ENCODE data around the gene BNC2. TPM values are rescaled to one million over a fixed set of nuclear protein-coding genes. Genes with fewer than 3 reads are reported as not detected.

The BNC2 gene
- total RNA-seq, 2 experiments from 2014 or later: not detected

- no peak overlapping the region for H3K4me3 ChIP-seq (ENCODE audit: low read depth, low read length, poor library complexity, severe bottlenecking)
- no peak overlapping the region for H2AFZ ChIP-seq (ENCODE audit: low read length)
- no peak for DNase-seq (ENCODE audit: low spot score)
- H3K9me3 ChIP-seq (ENCODE audit: low read length): no peaks in the 10 kb centered on the region
- TF ChIP-seq CTCF (conservative IDR thresholded peaks at IDR 0.05; ENCODE audit: low read length): no peak
- TF ChIP-seq EZH2phosphoT487 (IDR thresholded peaks at IDR 0.05; ENCODE audit: borderline replicate concordance, low read depth, low read length): no peak
- H3K27ac ChIP-seq (ENCODE audit: low read depth, low read length, poor library complexity, severe bottlenecking): no peak overlapping the region
- no peaks in the 10 kb centered on the region for H3K79me2 ChIP-seq (ENCODE audit: insufficient read depth, low read depth, low read length)
- BruUV-seq (replicated peaks): no TSS peak
- no peaks in the 10 kb centered on the region for H4K20me1 ChIP-seq (ENCODE audit: insufficient read depth, low read length)
- CTCF ChIA-PET (ENCODE audit: unreplicated experiment): no interaction called here
- H3K4me1 ChIP-seq (ENCODE audit: insufficient read depth, low read length, poor library complexity, severe bottlenecking): no peaks in the 10 kb centered on the region
- intact Hi-C loops (cut with micrococcal nuclease; ENCODE audit: unreplicated experiment): no loop called here
- H3K36me3 ChIP-seq (ENCODE audit: insufficient read depth, low read length): no peaks in the 10 kb centered on the region
- H3K4me2 ChIP-seq (ENCODE audit: low read length): no peak overlapping the region
- POLR2A ChIA-PET: interaction anchor here (0.5 kb wide), 1 partner anchor 358 kb away, joined by 5 read pairs; no protein-coding TSS in a partner anchor
- no peaks in the 10 kb centered on the region for H3K9me2 ChIP-seq (ENCODE audit: insufficient read depth, low read length)
Measured at GRCh38 chr9:16512281-16512680, 358.2 kb downstream of the BNC2 start.

GRCh38 chr9:16510482-16510881 lies 360.0 kb downstream of the BNC2 start:
- intact Hi-C loops (cut with micrococcal nuclease; ENCODE audit: unreplicated experiment): no loop called here
- H3K79me2 ChIP-seq (ENCODE audit: insufficient read depth, low read depth, low read length): no peaks in the 10 kb centered on the region
- no peaks in the 10 kb centered on the region for H3K9me2 ChIP-seq (ENCODE audit: insufficient read depth, low read length)
- POLR2A ChIA-PET: no interaction called here
- no peaks in the 10 kb centered on the region for H3K36me3 ChIP-seq (ENCODE audit: insufficient read depth, low read length)
- H3K27ac ChIP-seq (ENCODE audit: low read depth, low read length, poor library complexity, severe bottlenecking): no peak overlapping the region
- CTCF ChIA-PET (ENCODE audit: unreplicated experiment): no interaction called here
- H3K4me2 ChIP-seq (ENCODE audit: low read length): no peak overlapping the region
- H4K20me1 ChIP-seq (ENCODE audit: insufficient read depth, low read length): no peaks in the 10 kb centered on the region
- H3K4me1 ChIP-seq (ENCODE audit: insufficient read depth, low read length, poor library complexity, severe bottlenecking): no peaks in the 10 kb centered on the region
- no peaks in the 10 kb centered on the region for H3K9me3 ChIP-seq (ENCODE audit: low read length)
- H2AFZ ChIP-seq (ENCODE audit: low read length): no peak overlapping the region
- no peak overlapping the region for H3K4me3 ChIP-seq (ENCODE audit: low read depth, low read length, poor library complexity, severe bottlenecking)
- no TSS peak for BruUV-seq (replicated peaks)
- no peak for TF ChIP-seq CTCF (conservative IDR thresholded peaks at IDR 0.05; ENCODE audit: low read length)
- TF ChIP-seq EZH2phosphoT487 (IDR thresholded peaks at IDR 0.05; ENCODE audit: borderline replicate concordance, low read depth, low read length): no peak
- DNase-seq (ENCODE audit: low spot score): no peak

- TF ChIP-seq CTCF (conservative IDR thresholded peaks at IDR 0.05; ENCODE audit: low read length): no peak
- no peak for TF ChIP-seq EZH2phosphoT487 (IDR thresholded peaks at IDR 0.05; ENCODE audit: borderline replicate concordance, low read depth, low read length)
- Histone ChIP-seq H3K4me2 (ENCODE audit: low read length) (no peak overlapping the region), H3K9me2 (ENCODE audit: insufficient read depth, low read length) (no peaks in the 10 kb centered on the region)
Measured at GRCh38 chr9:16509997-16510396, 360.5 kb downstream of the BNC2 start.

More at GRCh38 chr9:16509997-16510396, 360.5 kb downstream of the BNC2 start:
- intact Hi-C loops (cut with micrococcal nuclease; ENCODE audit: unreplicated experiment): no loop called here
- Histone ChIP-seq H2AFZ (ENCODE audit: low read length) (no peak overlapping the region), H3K36me3 (ENCODE audit: insufficient read depth, low read length) (no peaks in the 10 kb centered on the region), H3K4me3 (ENCODE audit: low read depth, low read length, poor library complexity, severe bottlenecking) (no peak overlapping the region), H4K20me1 (ENCODE audit: insufficient read depth, low read length) (no peaks in the 10 kb centered on the region), H3K9me3 (ENCODE audit: low read length) (no peaks in the 10 kb centered on the region), H3K27ac (ENCODE audit: low read depth, low read length, poor library complexity, severe bottlenecking) (no peak overlapping the region), H3K79me2 (ENCODE audit: insufficient read depth, low read depth, low read length) (no peaks in the 10 kb centered on the region), H3K4me1 (ENCODE audit: insufficient read depth, low read length, poor library complexity, severe bottlenecking) (no peaks in the 10 kb centered on the region)
- BruUV-seq (replicated peaks): no TSS peak
- POLR2A ChIA-PET: interaction anchor here (0.7 kb wide), 1 partner anchor 18 kb away, joined by 3 read pairs; no protein-coding TSS in a partner anchor
- no peak for DNase-seq (ENCODE audit: low spot score)
- CTCF ChIA-PET (ENCODE audit: unreplicated experiment): no interaction called here

All from OCI-LY7 (cell line).